Measurements from ENCODE around the gene UBC.

DNA sequence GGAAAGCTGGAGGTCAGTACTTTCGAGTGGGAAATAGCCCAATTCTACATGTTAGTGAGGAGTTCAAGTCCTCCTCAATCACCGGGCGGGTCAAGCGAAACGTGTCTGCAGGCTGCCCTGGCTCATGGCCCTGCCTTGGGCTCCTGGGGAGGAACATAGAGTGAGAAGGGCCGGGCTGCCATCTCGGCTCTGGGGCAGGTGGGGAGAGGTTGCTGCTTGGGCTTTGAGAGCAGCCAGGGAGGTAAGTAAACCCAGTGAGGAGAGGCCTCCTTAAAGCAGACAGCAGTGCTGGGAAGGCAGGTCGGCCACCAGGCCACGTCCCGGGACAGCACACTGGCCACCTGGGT is 32.0 kb upstream of the UBC start:
- TF ChIP-seq SNAI2 (CRISPR knock-in tag; IDR thresholded peaks at IDR 0.05) (no peak), ZFP3 (CRISPR knock-in tag; IDR thresholded peaks at IDR 0.05) (no peak), ARNTL (CRISPR knock-in tag; IDR thresholded peaks at IDR 0.05; ENCODE audit: borderline replicate concordance, low read depth) (no peak), ZFP30 (CRISPR knock-in tag; IDR thresholded peaks at IDR 0.05) (no peak), POU6F1 (CRISPR knock-in tag; IDR thresholded peaks at IDR 0.05; ENCODE audit: borderline replicate concordance, low read depth) (no peak), ESRRG (CRISPR knock-in tag; IDR thresholded peaks at IDR 0.05) (no peak), PPARA (CRISPR knock-in tag; IDR thresholded peaks at IDR 0.05; ENCODE audit: borderline replicate concordance) (no peak), RARB (CRISPR knock-in tag; IDR thresholded peaks at IDR 0.05) (no peak), ISL1 (CRISPR knock-in tag; IDR thresholded peaks at IDR 0.05) (no peak), BACH2 (CRISPR knock-in tag; IDR thresholded peaks at IDR 0.05; ENCODE audit: borderline replicate concordance) (no peak)
- TF ChIP-seq, protein P1, sequence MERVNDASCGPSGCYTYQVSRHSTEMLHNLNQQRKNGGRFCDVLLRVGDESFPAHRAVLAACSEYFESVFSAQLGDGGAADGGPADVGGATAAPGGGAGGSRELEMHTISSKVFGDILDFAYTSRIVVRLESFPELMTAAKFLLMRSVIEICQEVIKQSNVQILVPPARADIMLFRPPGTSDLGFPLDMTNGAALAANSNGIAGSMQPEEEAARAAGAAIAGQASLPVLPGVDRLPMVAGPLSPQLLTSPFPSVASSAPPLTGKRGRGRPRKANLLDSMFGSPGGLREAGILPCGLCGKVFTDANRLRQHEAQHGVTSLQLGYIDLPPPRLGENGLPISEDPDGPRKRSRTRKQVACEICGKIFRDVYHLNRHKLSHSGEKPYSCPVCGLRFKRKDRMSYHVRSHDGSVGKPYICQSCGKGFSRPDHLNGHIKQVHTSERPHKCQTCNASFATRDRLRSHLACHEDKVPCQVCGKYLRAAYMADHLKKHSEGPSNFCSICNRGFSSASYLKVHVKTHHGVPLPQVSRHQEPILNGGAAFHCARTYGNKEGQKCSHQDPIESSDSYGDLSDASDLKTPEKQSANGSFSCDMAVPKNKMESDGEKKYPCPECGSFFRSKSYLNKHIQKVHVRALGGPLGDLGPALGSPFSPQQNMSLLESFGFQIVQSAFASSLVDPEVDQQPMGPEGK (CRISPR knock-in tag; IDR thresholded peaks at IDR 0.05; ENCODE audit: borderline replicate concordance), result no peak
- TF ChIP-seq, protein P2, sequence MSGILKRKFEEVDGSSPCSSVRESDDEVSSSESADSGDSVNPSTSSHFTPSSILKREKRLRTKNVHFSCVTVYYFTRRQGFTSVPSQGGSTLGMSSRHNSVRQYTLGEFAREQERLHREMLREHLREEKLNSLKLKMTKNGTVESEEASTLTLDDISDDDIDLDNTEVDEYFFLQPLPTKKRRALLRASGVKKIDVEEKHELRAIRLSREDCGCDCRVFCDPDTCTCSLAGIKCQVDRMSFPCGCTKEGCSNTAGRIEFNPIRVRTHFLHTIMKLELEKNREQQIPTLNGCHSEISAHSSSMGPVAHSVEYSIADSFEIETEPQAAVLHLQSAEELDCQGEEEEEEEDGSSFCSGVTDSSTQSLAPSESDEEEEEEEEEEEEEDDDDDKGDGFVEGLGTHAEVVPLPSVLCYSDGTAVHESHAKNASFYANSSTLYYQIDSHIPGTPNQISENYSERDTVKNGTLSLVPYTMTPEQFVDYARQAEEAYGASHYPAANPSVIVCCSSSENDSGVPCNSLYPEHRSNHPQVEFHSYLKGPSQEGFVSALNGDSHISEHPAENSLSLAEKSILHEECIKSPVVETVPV (CRISPR knock-in tag; IDR thresholded peaks at IDR 0.05), result no peak
- TF ChIP-seq, protein P3, sequence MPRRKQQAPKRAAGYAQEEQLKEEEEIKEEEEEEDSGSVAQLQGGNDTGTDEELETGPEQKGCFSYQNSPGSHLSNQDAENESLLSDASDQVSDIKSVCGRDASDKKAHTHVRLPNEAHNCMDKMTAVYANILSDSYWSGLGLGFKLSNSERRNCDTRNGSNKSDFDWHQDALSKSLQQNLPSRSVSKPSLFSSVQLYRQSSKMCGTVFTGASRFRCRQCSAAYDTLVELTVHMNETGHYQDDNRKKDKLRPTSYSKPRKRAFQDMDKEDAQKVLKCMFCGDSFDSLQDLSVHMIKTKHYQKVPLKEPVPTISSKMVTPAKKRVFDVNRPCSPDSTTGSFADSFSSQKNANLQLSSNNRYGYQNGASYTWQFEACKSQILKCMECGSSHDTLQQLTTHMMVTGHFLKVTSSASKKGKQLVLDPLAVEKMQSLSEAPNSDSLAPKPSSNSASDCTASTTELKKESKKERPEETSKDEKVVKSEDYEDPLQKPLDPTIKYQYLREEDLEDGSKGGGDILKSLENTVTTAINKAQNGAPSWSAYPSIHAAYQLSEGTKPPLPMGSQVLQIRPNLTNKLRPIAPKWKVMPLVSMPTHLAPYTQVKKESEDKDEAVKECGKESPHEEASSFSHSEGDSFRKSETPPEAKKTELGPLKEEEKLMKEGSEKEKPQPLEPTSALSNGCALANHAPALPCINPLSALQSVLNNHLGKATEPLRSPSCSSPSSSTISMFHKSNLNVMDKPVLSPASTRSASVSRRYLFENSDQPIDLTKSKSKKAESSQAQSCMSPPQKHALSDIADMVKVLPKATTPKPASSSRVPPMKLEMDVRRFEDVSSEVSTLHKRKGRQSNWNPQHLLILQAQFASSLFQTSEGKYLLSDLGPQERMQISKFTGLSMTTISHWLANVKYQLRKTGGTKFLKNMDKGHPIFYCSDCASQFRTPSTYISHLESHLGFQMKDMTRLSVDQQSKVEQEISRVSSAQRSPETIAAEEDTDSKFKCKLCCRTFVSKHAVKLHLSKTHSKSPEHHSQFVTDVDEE (CRISPR knock-in tag; IDR thresholded peaks at IDR 0.05), result no peak

Data from SK-N-SH treated with all-trans-retinoic acid at 6 μM for 48 hours (cell line).